A673 (cell line): Measurements from ENCODE around the gene ZMAT5. TPM values are rescaled to one million over a fixed set of nuclear protein-coding genes. Genes with fewer than 3 reads are reported as not detected.

ENCODE experiments used
- BruUV-seq: library from RNA; stranded (reverse); fragments of 400-500 nt; replicated peaks from 2 replicates; lab custom pipeline; 2021; lab: Mats Ljungman, UMichigan
- CTCF ChIA-PET: fragments of 300-600 bp; sonication (Branson Sonifier 250); formaldehyde crosslinking; loops from one replicate; lab custom pipeline; 2022; ENCODE audit warnings: antibody characterized with exemption; lab: Charles Lee
- POLR2A ChIA-PET: fragments of 300-600 bp; sonication (Branson Sonifier 250); formaldehyde crosslinking; loops from one replicate; lab custom pipeline; 2022; ENCODE audit warnings: antibody characterized with exemption; ENCODE audit not compliant: low non-redundant PET; lab: Charles Lee
- DNase-seq: peaks from one replicate; pipeline ENCODE4 v3.0.0-alpha.2; 2015; ENCODE audit warnings: low spot score
- H3K27ac ChIP-seq: fragments of 200-600 bp; sonication (generic); 2 replicates; pipeline ENCODE4 v1.5.1; 2016; ENCODE audit warnings: mixed run types, low read depth, mild to moderate bottlenecking, mixed read lengths, antibody characterized with exemption, low read length; ENCODE audit not compliant: poor library complexity, severe bottlenecking
- H3K27me3 ChIP-seq: fragments of 200-600 bp; sonication (generic); replicated peaks from 2 replicates; pipeline ENCODE4 v1.6.1; 2017; ENCODE audit warnings: mixed run types, low read depth, mild to moderate bottlenecking, mixed read lengths, antibody characterized with exemption, low read length; ENCODE audit not compliant: insufficient read depth, poor library complexity
- H3K36me3 ChIP-seq: fragments of 200-600 bp; sonication (generic); 2 replicates; pipeline ENCODE4 v1.6.1; 2016; ENCODE audit warnings: mixed run types, mild to moderate bottlenecking, mixed read lengths, antibody characterized with exemption, low read length; ENCODE audit not compliant: insufficient read depth, poor library complexity, severe bottlenecking
- H3K4me1 ChIP-seq: fragments of 200-600 bp; sonication (generic); 2 replicates; pipeline ENCODE4 v1.6.1; 2017; ENCODE audit warnings: mixed run types, mild to moderate bottlenecking, mixed read lengths, antibody characterized with exemption, low read length; ENCODE audit not compliant: insufficient read depth, poor library complexity, severe bottlenecking
- H3K4me3 ChIP-seq: fragments of 200-600 bp; sonication (generic); 2 replicates; pipeline ENCODE4 v1.5.1; 2016; ENCODE audit warnings: low read depth, mixed run types, mild to moderate bottlenecking, mixed read lengths, low read length; ENCODE audit not compliant: poor library complexity, severe bottlenecking
- H3K9me3 ChIP-seq: fragments of 200-600 bp; sonication (generic); 2 replicates; pipeline ENCODE4 v1.6.1; 2016; ENCODE audit warnings: mixed run types, low read depth, mild to moderate bottlenecking, mixed read lengths, antibody characterized with exemption, low read length; ENCODE audit not compliant: poor library complexity, severe bottlenecking
- CTCF ChIP-seq: fragments of 300-800, 200-600 bp; sonication (generic); conservative IDR thresholded peaks from 2 replicates; pipeline ENCODE4 v1.5.1; 2017; ENCODE audit warnings: low read depth, mild to moderate bottlenecking, antibody characterized with exemption, low read length, moderate library complexity, mixed read lengths
- EZH2 ChIP-seq: fragments of 200-600 bp; sonication (generic); IDR thresholded peaks from 2 replicates; pipeline ENCODE4 v1.6.1; 2017; ENCODE audit warnings: borderline replicate concordance, low read depth, mild to moderate bottlenecking, mixed read lengths, antibody characterized with exemption, low read length; ENCODE audit not compliant: poor library complexity, severe bottlenecking
- intact Hi-C: fragments of 100-400 bp; cut with micrococcal nuclease; formaldehyde crosslinking; loops from one replicate; pipeline ENCODE4 v1.10.0; 2022; ENCODE audit not compliant: unreplicated experiment
- total RNA-seq: library from RNA; stranded (reverse); gene quantifications from 2 replicates; pipeline ENCODE4 v1.2.3, GENCODE V29; 2021

The ZMAT5 gene
- total RNA-seq, 1 experiment from 2014 or later: 19.8 TPM

DNA sequence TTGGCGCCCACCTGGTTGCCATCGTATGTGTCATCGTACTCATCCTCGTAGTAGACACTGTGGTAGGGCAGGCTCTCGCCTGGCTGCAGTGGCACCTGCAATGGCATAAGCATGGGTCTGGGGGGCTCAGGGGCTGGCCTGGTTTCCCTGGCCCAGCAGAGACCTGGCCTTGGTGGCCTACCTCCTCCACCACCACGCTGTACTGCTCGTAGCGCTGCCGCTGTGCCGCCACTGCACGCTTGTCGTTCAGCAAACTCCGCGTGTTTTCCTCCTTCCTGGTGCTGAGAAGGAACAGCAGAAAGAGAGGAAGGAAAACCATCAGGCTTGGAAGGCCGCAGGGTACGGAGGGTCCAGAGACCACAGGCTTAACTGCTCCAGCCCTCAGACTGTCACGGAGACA, 26.6 kb upstream of the ZMAT5 start:
- DNase-seq: no peak
- CTCF ChIA-PET: no interaction called here
- Histone ChIP-seq H3K27me3 (no peaks in the 10 kb centered on the region), H3K36me3 (peaks cover 26% of the 10 kb centered on the region), H3K9me3 (no peaks in the 10 kb centered on the region), H3K4me1 (no peaks in the 10 kb centered on the region), H3K27ac (no peak overlapping the region), H3K4me3 (no peak overlapping the region)
- no peak for TF ChIP-seq CTCF
- no peak for TF ChIP-seq EZH2
- intact Hi-C loops: no loop called here
- POLR2A ChIA-PET: no interaction called here
- no TSS peak for BruUV-seq

- Histone ChIP-seq H3K4me1 (no peaks in the 10 kb centered on the region), H3K36me3 (peaks cover 23% of the 10 kb centered on the region), H3K4me3 (no peak overlapping the region), H3K9me3 (no peaks in the 10 kb centered on the region), H3K27me3 (no peaks in the 10 kb centered on the region), H3K27ac (no peak overlapping the region)
- POLR2A ChIA-PET: no interaction called here
- TF ChIP-seq EZH2 (no peak), CTCF (no peak)
- BruUV-seq: no TSS peak
- CTCF ChIA-PET: no interaction called here
- intact Hi-C loops: no loop called here
- DNase-seq: no peak
Measured at GRCh38 chr22:29790061-29790460, 23.3 kb upstream of the ZMAT5 start.

GRCh38 chr22:29788339-29789279, 21.8 kb upstream of the ZMAT5 start:
- DNase-seq: no peak
- H3K27ac ChIP-seq: no peak overlapping the region
- no peak overlapping the region for H3K4me3 ChIP-seq
- no peaks in the 10 kb centered on the region for H3K9me3 ChIP-seq
- BruUV-seq: no TSS peak
- ChIA-PET POLR2A (no interaction called here), CTCF (no interaction called here)
- no peak for TF ChIP-seq EZH2
- TF ChIP-seq CTCF: no peak
- H3K36me3 ChIP-seq: peaks cover 23% of the 10 kb centered on the region
- no peaks in the 10 kb centered on the region for H3K27me3 ChIP-seq
- intact Hi-C loops: no loop called here
- peaks cover 9% of the 10 kb centered on the region for H3K4me1 ChIP-seq
